Fibroblast of the aortic adventitia (primary cell): ENCODE measurements around the gene BCAS1. TPM values are rescaled to one million over a fixed set of nuclear protein-coding genes. Genes with fewer than 3 reads are reported as not detected.
A peak's percentile ranks its signal among the peaks of the same experiment; 100 is the strongest.

Experiments
- DNase-seq: peaks from one replicate; pipeline ENCODE4 v3.0.0-alpha.2; 2010; ENCODE audit warnings: low read depth
- H3K4me3 ChIP-seq: 2 replicates; pipeline ENCODE4 v1.5.1; 2011; ENCODE audit warnings: low read depth, mild to moderate bottlenecking, control low read depth, low read length, moderate library complexity
- total RNA-seq: library from RNA; depleted of rRNA; stranded (reverse); fragments of >200 nt; gene quantifications from 2 replicates; pipeline ENCODE4 v1.2.3, GENCODE V29; 2012; ENCODE audit warnings: low replicate concordance
- TF ChIP-seq, protein P1 (sequence below): IDR thresholded peaks from 2 replicates; pipeline ENCODE4 v1.5.1; 2011; ENCODE audit warnings: mild to moderate bottlenecking, low read length, control low read depth, inconsistent platforms; ENCODE audit not compliant: insufficient read depth

Gene BCAS1
- total RNA-seq, 1 donor = 0.09 TPM

DNA sequence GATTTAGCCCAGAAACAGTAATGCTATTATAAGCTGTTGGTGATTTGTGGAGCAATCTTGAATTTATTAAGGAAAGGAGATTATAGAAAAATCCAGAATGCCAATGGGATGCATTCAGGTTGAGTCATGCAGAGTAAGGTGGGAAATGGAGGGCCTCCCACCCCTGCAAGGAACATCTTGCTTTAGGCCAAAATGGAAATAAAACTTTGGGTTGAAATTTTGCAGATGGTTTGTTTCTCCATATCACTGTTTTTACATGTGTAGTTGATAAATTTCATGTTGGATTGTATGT is 152.4 kb downstream of the BCAS1 start:
- H3K4me3 ChIP-seq = no peak overlapping the region
- TF ChIP-seq, protein P1, sequence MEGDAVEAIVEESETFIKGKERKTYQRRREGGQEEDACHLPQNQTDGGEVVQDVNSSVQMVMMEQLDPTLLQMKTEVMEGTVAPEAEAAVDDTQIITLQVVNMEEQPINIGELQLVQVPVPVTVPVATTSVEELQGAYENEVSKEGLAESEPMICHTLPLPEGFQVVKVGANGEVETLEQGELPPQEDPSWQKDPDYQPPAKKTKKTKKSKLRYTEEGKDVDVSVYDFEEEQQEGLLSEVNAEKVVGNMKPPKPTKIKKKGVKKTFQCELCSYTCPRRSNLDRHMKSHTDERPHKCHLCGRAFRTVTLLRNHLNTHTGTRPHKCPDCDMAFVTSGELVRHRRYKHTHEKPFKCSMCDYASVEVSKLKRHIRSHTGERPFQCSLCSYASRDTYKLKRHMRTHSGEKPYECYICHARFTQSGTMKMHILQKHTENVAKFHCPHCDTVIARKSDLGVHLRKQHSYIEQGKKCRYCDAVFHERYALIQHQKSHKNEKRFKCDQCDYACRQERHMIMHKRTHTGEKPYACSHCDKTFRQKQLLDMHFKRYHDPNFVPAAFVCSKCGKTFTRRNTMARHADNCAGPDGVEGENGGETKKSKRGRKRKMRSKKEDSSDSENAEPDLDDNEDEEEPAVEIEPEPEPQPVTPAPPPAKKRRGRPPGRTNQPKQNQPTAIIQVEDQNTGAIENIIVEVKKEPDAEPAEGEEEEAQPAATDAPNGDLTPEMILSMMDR = no peak
- DNase-seq = no peak

DNA sequence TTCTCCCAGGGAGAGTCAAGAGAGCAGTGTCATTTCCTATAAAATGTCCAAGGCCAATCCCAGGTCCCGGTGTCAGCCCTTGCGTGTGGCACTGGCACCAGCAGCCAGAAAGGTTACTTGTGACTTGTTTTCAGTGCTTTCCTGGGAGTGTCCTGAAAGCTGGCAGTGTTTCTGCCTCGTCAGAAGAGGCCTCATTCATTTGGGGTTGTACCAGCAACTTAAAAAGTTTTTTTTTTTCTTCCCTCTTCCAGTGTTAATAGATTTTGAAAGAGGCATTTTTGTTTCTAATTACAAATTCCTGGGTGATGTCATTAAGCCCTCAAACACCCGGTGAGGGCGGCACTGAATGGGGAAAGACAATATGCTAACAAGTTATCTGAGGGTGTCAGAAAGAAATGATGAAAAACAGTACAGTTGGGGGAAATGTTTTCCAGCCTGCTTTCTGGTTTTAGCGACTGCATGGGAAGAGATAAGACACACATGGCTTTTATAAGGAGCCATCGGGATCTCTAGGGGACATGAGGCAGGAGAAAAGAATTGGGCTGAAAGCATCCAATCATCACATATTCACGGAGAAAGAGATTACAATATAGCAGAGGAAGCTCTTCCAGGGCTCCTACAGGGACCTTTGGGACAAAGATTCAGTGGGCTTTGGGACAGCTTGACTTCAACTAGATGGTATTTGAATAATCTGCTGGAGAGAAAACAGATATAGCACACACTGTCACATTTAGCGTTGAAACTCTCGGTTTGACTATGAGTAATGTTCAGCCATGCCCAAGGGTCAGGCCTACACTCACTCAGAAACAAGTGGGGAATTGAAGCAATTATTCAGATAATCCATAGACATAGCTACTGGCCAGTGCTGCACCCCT is 153.0 kb downstream of the BCAS1 start:
- peak; percentile 97 for DNase-seq
- TF ChIP-seq, protein P1 = no peak
- no peak overlapping the region for H3K4me3 ChIP-seq

DNA sequence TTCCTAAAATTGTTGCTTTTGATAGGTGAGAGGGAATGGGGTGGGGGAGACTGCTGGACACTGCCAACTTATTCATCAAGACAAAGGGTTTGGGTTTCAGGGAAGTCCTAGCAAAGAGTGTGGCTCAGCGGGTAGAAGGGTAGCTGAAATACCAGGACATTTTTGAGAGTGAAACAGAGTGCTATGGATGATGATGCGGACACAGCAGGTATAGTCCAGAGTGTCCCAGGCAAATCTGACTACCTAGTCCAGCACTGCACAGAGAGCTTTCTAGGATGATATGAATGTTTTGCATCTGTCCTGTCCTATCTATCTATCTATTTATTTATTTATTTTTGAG is 154.3 kb downstream of the BCAS1 start:
- TF ChIP-seq, protein P1 = no peak
- no peak for DNase-seq
- no peak overlapping the region for H3K4me3 ChIP-seq

DNA sequence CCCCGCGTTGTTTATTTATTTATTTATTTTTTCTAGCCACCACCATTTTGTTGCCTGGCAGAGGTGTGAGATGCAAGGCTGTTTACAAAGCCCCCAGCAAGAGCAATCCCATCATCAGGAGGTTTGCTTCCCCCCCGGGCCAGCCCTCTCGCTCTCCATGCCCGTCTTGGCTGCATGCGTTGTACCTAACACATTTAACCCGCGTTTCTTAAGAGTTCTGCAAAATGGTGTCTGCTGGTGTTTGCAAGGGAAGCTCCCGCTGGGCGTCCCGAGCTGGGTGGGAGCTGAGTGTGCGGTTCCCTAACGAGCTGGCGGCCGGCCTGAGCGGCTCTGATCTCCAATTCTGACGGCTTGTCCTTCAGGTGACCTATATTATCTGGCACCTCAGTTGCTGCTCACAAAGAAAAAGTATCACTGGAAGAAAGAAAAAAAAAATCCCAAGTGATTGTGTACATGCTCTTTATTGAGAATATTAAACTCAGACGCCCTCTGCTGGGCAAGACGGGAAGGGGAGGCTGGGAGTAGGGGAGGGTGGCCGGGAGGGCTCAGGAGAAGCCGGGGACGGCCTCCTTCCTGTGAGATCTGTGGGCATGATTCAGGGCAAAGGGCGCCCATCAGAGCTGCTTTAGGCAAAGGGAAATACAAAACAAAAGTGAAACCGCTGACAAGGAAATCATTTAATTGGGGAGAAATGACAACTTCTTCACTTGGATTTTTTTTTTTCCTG is 154.8 kb downstream of the BCAS1 start:
- H3K4me3 ChIP-seq = peak overlapping the region; percentile 61
- TF ChIP-seq, protein P1 = peak; percentile 88
- DNase-seq = peak; percentile 90

DNA sequence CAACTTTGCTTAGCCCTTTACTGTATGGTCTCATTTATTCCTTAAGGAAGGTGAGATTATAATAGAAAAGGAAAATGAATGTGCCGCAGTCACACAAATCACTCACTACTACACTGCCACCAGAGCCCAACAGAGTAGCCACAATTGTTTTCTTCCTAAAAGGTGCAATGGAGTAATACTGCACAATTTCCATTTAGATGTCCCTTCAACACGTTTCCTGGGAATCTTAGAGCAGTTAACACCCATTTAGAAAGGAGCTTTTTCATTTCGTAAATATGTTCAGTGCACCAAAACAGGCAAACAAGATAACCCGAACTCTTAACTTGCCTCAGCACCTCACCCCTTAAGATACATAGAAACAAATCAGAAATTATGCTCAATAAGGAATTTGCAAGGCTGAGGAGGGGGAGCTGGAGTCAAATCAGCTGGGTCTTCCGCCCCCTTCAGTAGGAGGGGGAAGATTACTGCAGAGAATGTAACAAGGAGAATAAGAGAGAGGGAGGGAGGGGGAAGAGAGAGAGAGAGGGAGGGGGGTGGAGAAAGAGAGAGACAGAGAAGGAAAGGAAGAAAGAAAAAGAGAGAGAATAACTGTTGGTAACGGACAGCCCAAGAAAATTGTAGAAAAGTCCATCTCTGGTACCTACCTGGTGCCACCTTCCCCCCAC is 155.5 kb downstream of the BCAS1 start:
- TF ChIP-seq, protein P1 = no peak
- H3K4me3 ChIP-seq = no peak overlapping the region
- no peak for DNase-seq

DNA sequence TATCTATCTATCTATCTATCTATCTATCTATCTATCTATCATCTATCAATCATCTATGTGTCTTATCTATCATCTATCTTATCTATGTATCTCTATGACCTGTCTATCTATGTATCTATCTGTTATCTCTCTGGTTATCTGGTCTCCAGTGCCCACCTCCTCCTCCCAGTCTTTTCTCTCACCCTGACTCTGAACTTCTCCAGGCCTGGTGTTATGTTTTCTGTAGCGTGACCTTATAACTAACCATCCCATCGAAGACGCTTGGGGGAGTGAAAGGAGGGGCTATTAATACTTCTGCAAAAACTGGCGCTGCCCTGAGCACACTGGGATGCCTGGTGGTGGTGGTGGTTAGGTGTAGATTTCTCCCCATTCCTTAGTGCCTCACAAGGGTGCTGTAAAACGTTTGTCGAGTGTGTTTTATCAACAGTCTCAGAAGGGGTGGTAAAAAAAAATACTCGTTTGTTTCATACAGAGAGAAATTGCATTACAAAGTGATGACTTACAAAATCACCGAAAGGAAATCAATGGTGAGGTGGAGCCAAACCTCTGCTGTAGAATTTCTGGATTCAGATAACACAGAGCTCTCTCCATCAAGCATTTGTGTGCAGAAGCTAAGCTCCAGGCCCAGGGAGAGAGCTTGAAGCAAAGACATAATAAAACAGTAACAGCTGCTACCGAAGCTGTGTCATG is 156.2 kb downstream of the BCAS1 start:
- DNase-seq = peak; percentile 92
- TF ChIP-seq, protein P1 = peak; percentile 34
- H3K4me3 ChIP-seq = no peak overlapping the region
